Measurements from ENCODE around the gene STK11IP. TPM values are rescaled to one million over a fixed set of nuclear protein-coding genes. Genes with fewer than 3 reads are reported as not detected.
A peak's percentile ranks its signal among the peaks of the same experiment; 100 is the strongest.

The STK11IP gene
- total and polyA plus RNA-seq, 2 of the 13 experiments (the other 11 are each of a cell fraction or from before 2014, with no cell fraction given): 12.8 to 24.0 TPM

DNA sequence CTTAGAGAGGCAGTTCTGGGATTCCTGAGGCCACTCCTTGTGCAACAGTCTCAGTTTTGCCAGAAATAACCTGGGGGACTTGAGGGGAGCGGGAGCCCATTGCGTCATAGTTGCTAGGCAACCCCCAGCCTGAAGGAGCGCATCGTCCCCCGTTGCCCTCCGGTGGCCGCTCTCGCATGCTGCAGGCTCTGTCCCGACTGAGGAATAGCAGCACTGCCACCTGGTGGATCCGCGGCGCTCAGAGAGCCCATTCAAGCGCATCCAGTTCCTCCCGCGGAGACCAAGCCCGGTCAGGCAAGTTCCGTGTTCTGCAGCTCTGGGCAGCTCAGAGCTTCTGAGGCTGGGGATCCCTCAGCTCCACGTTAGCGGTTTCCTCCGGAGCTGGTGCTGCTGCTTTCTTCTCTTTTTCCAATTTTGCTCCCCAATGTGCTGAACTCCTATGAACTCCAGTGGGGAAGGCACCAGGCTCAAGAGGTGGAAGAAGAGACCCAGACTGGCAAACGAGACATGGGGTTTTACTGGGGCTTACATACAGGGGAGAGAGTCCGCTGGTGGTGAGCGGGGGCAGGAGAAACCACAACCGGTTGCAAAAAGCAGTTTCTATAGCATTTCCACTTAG, 44.9 kb downstream of the STK11IP start (continued):
- TF ChIP-seq SOX6 (IDR thresholded peaks at IDR 0.05) (no peak), SOX6 (CRISPR knock-in tag; IDR thresholded peaks at IDR 0.05) (peak; percentile 68), ZMAT5 (CRISPR knock-in tag; IDR thresholded peaks at IDR 0.05; ENCODE audit: borderline replicate concordance, low read depth) (no peak), ZNF746 (CRISPR knock-in tag; IDR thresholded peaks at IDR 0.05) (no peak), ZNF776 (CRISPR knock-in tag; IDR thresholded peaks at IDR 0.05) (no peak), ZNF256 (CRISPR knock-in tag; conservative IDR thresholded peaks at IDR 0.05) (no peak; the same call in 1 of the 2 replicates), MLLT10 (CRISPR knock-in tag; IDR thresholded peaks at IDR 0.05) (no peak), MEIS1 (CRISPR knock-in tag; IDR thresholded peaks at IDR 0.05; ENCODE audit: borderline replicate concordance) (peak; percentile 31; the same call in 1 of the 2 replicates), FOXM1 (CRISPR knock-in tag; IDR thresholded peaks at IDR 0.05) (no peak), HCFC1 (IDR thresholded peaks at IDR 0.05; ENCODE audit: low read depth, low read length) (peak; percentile 21; the same call in 1 of the 2 replicates), SUZ12 (IDR thresholded peaks at IDR 0.05; ENCODE audit: low read depth, low read length) (peak; percentile 35; the same call in 1 of the 2 replicates), SIX1 (CRISPR knock-in tag; IDR thresholded peaks at IDR 0.05; ENCODE audit: borderline replicate concordance) (0 out of 2 replicates have a peak, but pooled peaks have one; percentile 59), HNF4A (CRISPR knock-in tag; IDR thresholded peaks at IDR 0.05) (peak; percentile 24; the same call in 1 of the 2 replicates), TBL1XR1 (IDR thresholded peaks at IDR 0.05; ENCODE audit: borderline replicate concordance, low read length, partially characterized antibody) (peak; percentile 54), FOXC1 (CRISPR knock-in tag; IDR thresholded peaks at IDR 0.05; ENCODE audit: borderline replicate concordance) (peak; percentile 77; the same call in 1 of the 2 replicates), FOSL2 (CRISPR knock-in tag; IDR thresholded peaks at IDR 0.05) (peak; percentile 73), RFXANK (CRISPR knock-in tag; IDR thresholded peaks at IDR 0.05) (peak; percentile 98), ZNF577 (CRISPR knock-in tag; IDR thresholded peaks at IDR 0.05; ENCODE audit: borderline replicate concordance, low read depth) (no peak), HMGA1 (CRISPR knock-in tag; conservative IDR thresholded peaks at IDR 0.05) (no peak), TOPORS (CRISPR knock-in tag; IDR thresholded peaks at IDR 0.05) (peak; percentile 85; the same call in 1 of the 2 replicates), KAT8 (CRISPR knock-in tag; IDR thresholded peaks at IDR 0.05) (peak; percentile 86), ZNF616 (CRISPR knock-in tag; IDR thresholded peaks at IDR 0.05; ENCODE audit: low read depth) (no peak), ZNF432 (CRISPR knock-in tag; IDR thresholded peaks at IDR 0.05; ENCODE audit: borderline replicate concordance) (no peak)
- TF ChIP-seq, protein P1, sequence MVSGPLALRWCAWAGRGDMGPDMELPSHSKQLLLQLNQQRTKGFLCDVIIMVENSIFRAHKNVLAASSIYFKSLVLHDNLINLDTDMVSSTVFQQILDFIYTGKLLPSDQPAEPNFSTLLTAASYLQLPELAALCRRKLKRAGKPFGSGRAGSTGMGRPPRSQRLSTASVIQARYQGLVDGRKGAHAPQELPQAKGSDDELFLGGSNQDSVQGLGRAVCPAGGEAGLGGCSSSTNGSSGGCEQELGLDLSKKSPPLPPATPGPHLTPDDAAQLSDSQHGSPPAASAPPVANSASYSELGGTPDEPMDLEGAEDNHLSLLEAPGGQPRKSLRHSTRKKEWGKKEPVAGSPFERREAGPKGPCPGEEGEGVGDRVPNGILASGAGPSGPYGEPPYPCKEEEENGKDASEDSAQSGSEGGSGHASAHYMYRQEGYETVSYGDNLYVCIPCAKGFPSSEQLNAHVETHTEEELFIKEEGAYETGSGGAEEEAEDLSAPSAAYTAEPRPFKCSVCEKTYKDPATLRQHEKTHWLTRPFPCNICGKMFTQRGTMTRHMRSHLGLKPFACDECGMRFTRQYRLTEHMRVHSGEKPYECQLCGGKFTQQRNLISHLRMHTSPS (CRISPR knock-in tag; IDR thresholded peaks at IDR 0.05; ENCODE audit: low read depth): 0 out of 2 replicates have a peak, but pooled peaks have one; percentile 28
- TF ChIP-seq, protein P2, sequence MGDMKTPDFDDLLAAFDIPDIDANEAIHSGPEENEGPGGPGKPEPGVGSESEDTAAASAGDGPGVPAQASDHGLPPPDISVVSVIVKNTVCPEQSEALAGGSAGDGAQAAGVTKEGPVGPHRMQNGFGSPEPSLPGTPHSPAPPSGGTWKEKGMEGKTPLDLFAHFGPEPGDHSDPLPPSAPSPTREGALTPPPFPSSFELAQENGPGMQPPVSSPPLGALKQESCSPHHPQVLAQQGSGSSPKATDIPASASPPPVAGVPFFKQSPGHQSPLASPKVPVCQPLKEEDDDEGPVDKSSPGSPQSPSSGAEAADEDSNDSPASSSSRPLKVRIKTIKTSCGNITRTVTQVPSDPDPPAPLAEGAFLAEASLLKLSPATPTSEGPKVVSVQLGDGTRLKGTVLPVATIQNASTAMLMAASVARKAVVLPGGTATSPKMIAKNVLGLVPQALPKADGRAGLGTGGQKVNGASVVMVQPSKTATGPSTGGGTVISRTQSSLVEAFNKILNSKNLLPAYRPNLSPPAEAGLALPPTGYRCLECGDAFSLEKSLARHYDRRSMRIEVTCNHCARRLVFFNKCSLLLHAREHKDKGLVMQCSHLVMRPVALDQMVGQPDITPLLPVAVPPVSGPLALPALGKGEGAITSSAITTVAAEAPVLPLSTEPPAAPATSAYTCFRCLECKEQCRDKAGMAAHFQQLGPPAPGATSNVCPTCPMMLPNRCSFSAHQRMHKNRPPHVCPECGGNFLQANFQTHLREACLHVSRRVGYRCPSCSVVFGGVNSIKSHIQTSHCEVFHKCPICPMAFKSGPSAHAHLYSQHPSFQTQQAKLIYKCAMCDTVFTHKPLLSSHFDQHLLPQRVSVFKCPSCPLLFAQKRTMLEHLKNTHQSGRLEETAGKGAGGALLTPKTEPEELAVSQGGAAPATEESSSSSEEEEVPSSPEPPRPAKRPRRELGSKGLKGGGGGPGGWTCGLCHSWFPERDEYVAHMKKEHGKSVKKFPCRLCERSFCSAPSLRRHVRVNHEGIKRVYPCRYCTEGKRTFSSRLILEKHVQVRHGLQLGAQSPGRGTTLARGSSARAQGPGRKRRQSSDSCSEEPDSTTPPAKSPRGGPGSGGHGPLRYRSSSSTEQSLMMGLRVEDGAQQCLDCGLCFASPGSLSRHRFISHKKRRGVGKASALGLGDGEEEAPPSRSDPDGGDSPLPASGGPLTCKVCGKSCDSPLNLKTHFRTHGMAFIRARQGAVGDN (CRISPR knock-in tag; IDR thresholded peaks at IDR 0.05): peak; percentile 83
- TF ChIP-seq, protein P3, sequence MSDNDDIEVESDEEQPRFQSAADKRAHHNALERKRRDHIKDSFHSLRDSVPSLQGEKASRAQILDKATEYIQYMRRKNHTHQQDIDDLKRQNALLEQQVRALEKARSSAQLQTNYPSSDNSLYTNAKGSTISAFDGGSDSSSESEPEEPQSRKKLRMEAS (IDR thresholded peaks at IDR 0.05): peak; percentile 46; the same call in 1 of the 2 replicates

Measured in HepG2 (cell line).